T-helper 1 cell treated with Interleukin-12 subunit alpha and Interleukin-12 subunit beta and Interleukin-4 antibody, amounts not matched to agents 30 μg/mL and 1 μg/mL, for 36 hours (primary cell): ENCODE data around the gene HS2ST1.
"Not testable (repeated sequence)": the region's sequence is repeated elsewhere in the genome, so short reads cannot be mapped to it uniquely, and the experiment has no call there.

Source experiments
- H3K27ac Mint-ChIP-seq: one replicate; pipeline ENCODE4 v1.8.0; 2021; ENCODE audit warnings: mild to moderate bottlenecking, mixed read lengths
- H3K27me3 Mint-ChIP-seq: one replicate; pipeline ENCODE4 v1.8.0; 2021; ENCODE audit warnings: low read depth, mixed read lengths
- H3K36me3 Mint-ChIP-seq: one replicate; pipeline ENCODE4 v1.8.0; 2021; ENCODE audit warnings: low read depth, mixed read lengths
- H3K4me1 Mint-ChIP-seq: one replicate; pipeline ENCODE4 v1.8.0; 2021; ENCODE audit warnings: low read depth, mixed read lengths
- H3K4me3 Mint-ChIP-seq: one replicate; pipeline ENCODE4 v1.8.0; 2021; ENCODE audit warnings: mild to moderate bottlenecking, moderate library complexity, mixed read lengths
- H3K9me3 Mint-ChIP-seq: one replicate; pipeline ENCODE4 v1.8.0; 2021; ENCODE audit warnings: mixed read lengths

HS2ST1 gene

GRCh38 chr1:86914601-86914997 lies at the start of gene HS2ST1:
Gene HS2ST1 (plus strand): TSS chr1:86914635.
- Mint-ChIP-seq H3K36me3 (peaks cover 16% of the 10 kb centered on the region), H3K27ac (no peak within 1 kb of the TSS), H3K27me3 (no peaks in the 10 kb centered on the region), H3K4me3 (no peak within 1 kb of the TSS), H3K4me1 (peaks cover 25% of the 10 kb centered on the region), H3K9me3 (no peaks in the 10 kb centered on the region)

DNA sequence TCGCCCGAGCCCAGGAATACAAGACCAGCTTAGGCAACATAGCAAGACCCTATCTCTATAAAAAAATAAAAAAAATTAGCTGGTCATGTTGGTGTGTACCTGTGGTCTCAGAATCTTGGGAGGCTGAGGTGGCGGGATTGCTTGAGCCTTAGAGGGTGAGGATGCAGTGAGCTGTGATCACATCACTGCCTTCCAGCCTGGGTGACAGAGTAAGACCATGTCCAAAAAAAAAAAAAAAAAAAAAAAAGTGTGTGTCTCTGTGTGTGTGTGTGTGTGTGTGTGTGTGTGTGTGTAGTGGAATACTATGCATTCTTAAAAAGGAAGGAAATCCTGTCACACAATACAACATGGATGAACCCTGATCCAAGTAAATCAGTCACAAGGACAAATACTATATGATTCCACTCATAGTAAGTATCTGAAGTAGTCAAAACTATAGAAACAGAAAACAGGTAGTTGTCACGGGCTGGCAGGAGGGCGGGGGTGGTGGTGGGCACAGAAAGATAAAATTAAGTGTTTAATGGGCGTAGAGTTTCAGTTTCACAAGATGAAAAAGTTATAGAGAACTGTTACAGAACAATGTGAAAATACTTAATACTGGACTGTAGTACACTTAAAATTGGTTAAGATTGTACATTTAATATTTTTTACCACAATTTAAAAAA lies 48.3 kb upstream of the HS2ST1 start:
- Mint-ChIP-seq H3K9me3 (no peaks in the 10 kb centered on the region), H3K4me1 (peaks cover 8% of the 10 kb centered on the region), H3K27ac (no peak overlapping the region), H3K27me3 (no peaks in the 10 kb centered on the region), H3K36me3 (peaks cover 2% of the 10 kb centered on the region), H3K4me3 (no peak overlapping the region)

GRCh38 chr1:86866665-86867064 lies 47.8 kb upstream of the HS2ST1 start:
- Mint-ChIP-seq H3K4me3 (no peak overlapping the region), H3K36me3 (peaks cover 2% of the 10 kb centered on the region), H3K27me3 (no peaks in the 10 kb centered on the region), H3K4me1 (peaks cover 8% of the 10 kb centered on the region), H3K27ac (no peak overlapping the region), H3K9me3 (no peaks in the 10 kb centered on the region)

DNA sequence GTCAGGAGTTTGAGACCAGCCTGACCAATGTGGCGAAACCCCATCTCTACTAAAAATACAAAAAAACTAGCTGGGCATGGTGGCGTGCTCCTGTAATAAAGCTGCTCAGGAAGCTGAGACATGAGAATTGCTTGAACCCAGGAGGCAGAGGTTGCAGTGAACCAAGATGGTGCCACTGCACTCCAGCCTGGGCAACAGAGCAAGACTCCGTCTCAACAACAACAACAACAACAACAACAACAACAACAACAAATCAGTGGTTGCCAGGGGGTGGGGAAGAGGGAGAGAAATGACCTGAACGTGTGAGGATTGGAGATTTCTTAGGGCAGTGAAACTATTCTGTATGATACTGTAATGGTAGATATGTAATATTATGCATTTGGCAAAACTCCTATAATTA lies 47.2 kb upstream of the HS2ST1 start:
- not testable (repeated sequence) for H3K36me3 Mint-ChIP-seq, H3K27ac Mint-ChIP-seq, H3K27me3 Mint-ChIP-seq, H3K4me3 Mint-ChIP-seq, H3K4me1 Mint-ChIP-seq, H3K9me3 Mint-ChIP-seq

DNA sequence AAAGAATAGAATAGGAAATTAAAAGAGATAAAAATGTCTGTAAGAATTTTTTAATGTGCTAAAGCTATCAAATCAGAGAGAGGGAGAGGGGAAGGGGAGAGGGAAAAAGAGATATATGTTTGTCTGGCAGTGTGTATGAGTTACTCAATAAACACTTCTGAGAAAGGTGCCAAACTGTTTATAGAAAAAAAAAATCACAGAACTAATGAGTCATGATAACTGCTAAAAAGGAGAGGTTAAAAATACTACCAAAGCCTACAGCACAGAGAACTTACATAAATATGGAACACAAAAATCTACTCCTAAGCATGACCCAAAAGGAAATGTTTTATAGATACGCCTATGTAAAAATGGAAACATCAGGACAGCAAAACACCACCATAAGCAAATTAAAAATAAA lies 46.0 kb upstream of the HS2ST1 start:
- peaks cover 2% of the 10 kb centered on the region for H3K36me3 Mint-ChIP-seq
- H3K9me3 Mint-ChIP-seq, result no peaks in the 10 kb centered on the region
- no peak overlapping the region for H3K4me3 Mint-ChIP-seq
- H3K27me3 Mint-ChIP-seq, result no peaks in the 10 kb centered on the region
- peaks cover 8% of the 10 kb centered on the region for H3K4me1 Mint-ChIP-seq
- no peak overlapping the region for H3K27ac Mint-ChIP-seq

DNA sequence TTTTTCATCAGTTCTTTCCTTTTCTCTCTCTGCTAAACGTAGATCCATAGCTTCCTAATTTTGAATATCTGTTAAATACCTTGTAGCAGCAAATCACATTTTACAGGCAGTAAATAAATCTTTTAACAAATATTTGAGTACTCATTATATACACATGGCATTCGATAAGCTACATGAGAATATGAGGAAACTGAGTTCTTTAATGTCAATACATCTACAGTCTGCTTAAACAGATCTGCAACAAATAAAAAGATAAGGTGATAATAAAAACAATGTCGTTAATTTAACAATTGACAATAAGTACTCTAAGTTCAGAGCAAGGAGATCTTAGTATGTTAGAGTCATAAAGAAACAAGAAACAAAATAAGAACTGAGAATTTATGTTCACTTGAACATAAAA lies 43.4 kb upstream of the HS2ST1 start:
- Mint-ChIP-seq H3K36me3 (peaks cover 8% of the 10 kb centered on the region), H3K27ac (no peak overlapping the region), H3K27me3 (no peaks in the 10 kb centered on the region), H3K4me3 (no peak overlapping the region), H3K4me1 (peaks cover 8% of the 10 kb centered on the region), H3K9me3 (no peaks in the 10 kb centered on the region)

GRCh38 chr1:86872086-86872485 lies 42.3 kb upstream of the HS2ST1 start:
- peaks cover 12% of the 10 kb centered on the region for H3K36me3 Mint-ChIP-seq
- H3K4me3 Mint-ChIP-seq, result no peak overlapping the region
- H3K9me3 Mint-ChIP-seq, result no peaks in the 10 kb centered on the region
- H3K27ac Mint-ChIP-seq, result no peak overlapping the region
- peaks cover 8% of the 10 kb centered on the region for H3K4me1 Mint-ChIP-seq
- H3K27me3 Mint-ChIP-seq, result no peaks in the 10 kb centered on the region

DNA sequence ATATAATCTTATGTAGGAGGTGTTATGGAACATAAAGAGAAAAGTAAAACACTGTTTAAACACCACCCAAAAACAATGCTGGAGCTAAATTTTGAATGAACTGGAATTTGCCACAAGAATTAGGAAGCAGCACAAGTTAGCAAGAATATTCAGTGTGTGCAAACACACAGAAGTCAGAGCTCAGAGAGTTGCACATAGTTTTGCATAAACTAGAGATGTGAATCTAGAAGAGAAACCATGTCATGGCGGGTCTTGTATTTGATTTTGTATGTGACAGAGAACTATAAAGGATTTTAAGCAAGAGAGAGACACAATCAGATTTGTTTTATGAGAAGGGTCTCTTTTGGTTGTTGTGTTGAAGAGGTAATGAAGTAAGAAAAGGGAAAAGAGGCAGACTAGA lies 38.7 kb upstream of the HS2ST1 start:
- H3K27me3 Mint-ChIP-seq, result no peaks in the 10 kb centered on the region
- no peak overlapping the region for H3K27ac Mint-ChIP-seq
- H3K36me3 Mint-ChIP-seq, result peaks cover 15% of the 10 kb centered on the region
- peaks cover 5% of the 10 kb centered on the region for H3K4me1 Mint-ChIP-seq
- H3K4me3 Mint-ChIP-seq, result no peak overlapping the region
- no peaks in the 10 kb centered on the region for H3K9me3 Mint-ChIP-seq

DNA sequence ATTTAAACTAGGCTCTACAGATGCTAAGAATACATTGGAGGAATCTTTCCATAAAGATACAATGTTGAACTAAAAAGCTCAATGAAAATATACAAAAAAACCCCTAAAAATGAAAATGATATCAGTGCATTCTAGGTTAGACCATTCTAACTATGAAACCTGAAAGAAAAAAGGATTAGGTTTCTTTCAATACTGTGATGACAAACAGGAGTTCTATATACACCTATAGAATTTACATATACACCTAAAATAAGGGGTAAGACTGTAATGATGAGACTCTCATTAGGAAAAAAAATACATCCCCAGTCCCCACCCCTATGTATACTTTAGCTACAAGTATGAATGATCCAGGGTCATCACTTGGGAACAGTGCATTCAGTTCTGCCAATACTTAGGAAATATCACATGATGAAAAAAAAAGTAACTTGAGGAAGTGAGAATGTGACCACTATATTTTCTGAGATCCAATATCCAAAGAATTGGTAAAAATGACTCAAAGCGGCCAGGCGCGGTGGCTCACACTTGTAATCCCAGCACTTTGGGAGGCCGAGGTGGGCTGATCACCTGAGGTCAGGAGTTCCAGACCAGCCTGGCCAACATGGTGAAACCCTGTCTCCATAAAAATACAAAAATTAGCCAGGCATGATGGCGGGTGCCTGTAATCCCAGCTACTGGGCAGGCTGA lies 26.8 kb upstream of the HS2ST1 start:
- H3K9me3 Mint-ChIP-seq, result peaks cover 6% of the 10 kb centered on the region
- peaks cover 10% of the 10 kb centered on the region for H3K36me3 Mint-ChIP-seq
- no peak overlapping the region for H3K27ac Mint-ChIP-seq
- no peak overlapping the region for H3K4me3 Mint-ChIP-seq
- no peaks in the 10 kb centered on the region for H3K27me3 Mint-ChIP-seq
- H3K4me1 Mint-ChIP-seq, result peaks cover 4% of the 10 kb centered on the region

- no peaks in the 10 kb centered on the region for H3K27me3 Mint-ChIP-seq
- H3K4me3 Mint-ChIP-seq, result no peak overlapping the region
Measured at GRCh38 chr1:86888327-86888726, 26.1 kb upstream of the HS2ST1 start.

DNA sequence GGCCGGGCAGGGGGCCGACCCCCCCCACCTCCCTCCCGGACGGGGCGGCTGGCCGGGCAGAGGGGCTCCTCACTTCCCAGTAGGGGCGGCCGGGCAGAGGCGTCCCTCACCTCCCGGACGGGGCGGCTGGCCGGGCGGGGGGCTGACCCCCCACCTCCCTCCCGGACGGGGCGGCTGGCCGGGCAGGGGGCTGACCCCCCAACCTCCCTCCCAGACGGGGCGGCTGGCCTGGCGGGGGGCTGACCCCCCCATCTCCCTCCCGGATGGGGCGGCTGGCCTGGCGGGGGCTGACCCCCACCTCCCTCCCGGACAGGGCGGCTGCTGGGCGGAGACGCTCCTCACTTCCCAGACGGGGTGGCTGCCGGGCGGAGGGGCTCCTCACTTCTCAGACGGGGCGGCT lies 15.0 kb upstream of the HS2ST1 start:
- not testable (repeated sequence) for H3K4me1 Mint-ChIP-seq, H3K27ac Mint-ChIP-seq, H3K9me3 Mint-ChIP-seq, H3K4me3 Mint-ChIP-seq, H3K27me3 Mint-ChIP-seq
- H3K36me3 Mint-ChIP-seq, result peaks cover 29% of the 10 kb centered on the region

More at GRCh38 chr1:86888327-86888726, 26.1 kb upstream of the HS2ST1 start:
- Mint-ChIP-seq H3K9me3 (peaks cover 6% of the 10 kb centered on the region), H3K4me1 (peaks cover 4% of the 10 kb centered on the region), H3K36me3 (peaks cover 10% of the 10 kb centered on the region), H3K27ac (no peak overlapping the region)

- Mint-ChIP-seq H3K9me3 (no peaks in the 10 kb centered on the region), H3K4me1 (peaks cover 16% of the 10 kb centered on the region), H3K27ac (no peak overlapping the region), H3K4me3 (no peak overlapping the region), H3K36me3 (peaks cover 39% of the 10 kb centered on the region), H3K27me3 (no peaks in the 10 kb centered on the region)
Measured at GRCh38 chr1:86905875-86906274, 8.6 kb upstream of the HS2ST1 start.

- Mint-ChIP-seq H3K27ac (no peak overlapping the region), H3K4me1 (peaks cover 21% of the 10 kb centered on the region), H3K27me3 (no peaks in the 10 kb centered on the region), H3K36me3 (peaks cover 43% of the 10 kb centered on the region), H3K9me3 (no peaks in the 10 kb centered on the region), H3K4me3 (no peak overlapping the region)
Measured at GRCh38 chr1:86906419-86906818, 8.0 kb upstream of the HS2ST1 start.

- H3K4me1 Mint-ChIP-seq, result peaks cover 32% of the 10 kb centered on the region
- peaks cover 30% of the 10 kb centered on the region for H3K36me3 Mint-ChIP-seq
- no peak overlapping the region for H3K4me3 Mint-ChIP-seq
- H3K27me3 Mint-ChIP-seq, result no peaks in the 10 kb centered on the region
- H3K9me3 Mint-ChIP-seq, result no peaks in the 10 kb centered on the region
- H3K27ac Mint-ChIP-seq, result peak overlapping the region; percentile 12
Measured at GRCh38 chr1:86912281-86912900, 2.0 kb upstream of the HS2ST1 start.

DNA sequence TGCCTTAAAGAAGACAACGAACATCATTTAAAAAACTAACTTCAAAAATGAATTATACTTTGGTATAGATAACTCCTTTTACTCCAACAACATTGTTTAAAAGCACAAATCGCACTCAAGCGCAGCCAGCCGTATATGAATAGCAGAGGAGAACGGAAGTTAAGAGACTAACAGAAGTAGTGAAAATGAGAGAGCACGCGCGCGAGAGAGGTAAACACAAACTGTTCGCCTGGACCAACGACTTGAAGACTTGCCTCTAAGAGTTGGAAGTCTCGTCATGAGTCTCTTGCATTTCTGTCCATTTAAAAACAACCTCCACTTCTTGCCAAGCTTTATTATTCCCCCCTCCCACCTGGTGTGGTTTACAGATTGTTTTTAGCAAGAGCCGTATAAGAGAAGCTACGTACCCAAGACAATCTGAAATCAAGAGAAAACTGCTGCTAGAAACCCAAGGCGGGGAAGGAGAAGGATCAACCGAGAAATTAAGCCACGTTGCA lies 988 bp upstream of the HS2ST1 start:
- Mint-ChIP-seq H3K27ac (no peak overlapping the region), H3K4me3 (no peak overlapping the region), H3K9me3 (no peaks in the 10 kb centered on the region), H3K27me3 (no peaks in the 10 kb centered on the region), H3K4me1 (peaks cover 31% of the 10 kb centered on the region), H3K36me3 (peaks cover 24% of the 10 kb centered on the region)
